Kidney capillary endothelial cell (primary cell): Measurements from ENCODE around the gene CEP162.
"Not testable (repeated sequence)": the region's sequence is repeated elsewhere in the genome, so short reads cannot be mapped to it uniquely, and the experiment has no call there.

Experiments used
- DNase-seq: peaks from one replicate; pipeline ENCODE4 v3.0.0-alpha.2; 2018; ENCODE audit warnings: low spot score

CEP162 gene

DNA sequence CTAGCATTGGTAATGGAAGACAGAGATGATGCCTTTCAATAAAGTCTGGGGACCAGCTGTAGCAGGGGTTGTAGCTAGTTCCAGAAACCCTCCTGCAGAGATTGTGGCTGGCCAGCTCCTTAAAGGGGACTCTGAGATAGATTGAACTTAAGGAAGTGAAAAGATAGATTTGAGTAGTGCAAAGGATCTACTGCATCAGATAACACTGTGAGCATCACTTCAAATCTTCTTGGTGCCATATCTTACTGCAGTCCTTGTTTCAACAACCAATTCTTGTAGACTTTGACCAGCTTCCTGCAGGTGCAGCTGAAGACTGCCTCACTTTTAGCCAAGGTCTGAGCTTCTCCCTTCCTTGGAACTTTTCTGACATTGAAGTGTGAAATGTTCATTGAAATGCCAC is 14.8 kb upstream of the CEP162 start:
- DNase-seq = no peak

DNA sequence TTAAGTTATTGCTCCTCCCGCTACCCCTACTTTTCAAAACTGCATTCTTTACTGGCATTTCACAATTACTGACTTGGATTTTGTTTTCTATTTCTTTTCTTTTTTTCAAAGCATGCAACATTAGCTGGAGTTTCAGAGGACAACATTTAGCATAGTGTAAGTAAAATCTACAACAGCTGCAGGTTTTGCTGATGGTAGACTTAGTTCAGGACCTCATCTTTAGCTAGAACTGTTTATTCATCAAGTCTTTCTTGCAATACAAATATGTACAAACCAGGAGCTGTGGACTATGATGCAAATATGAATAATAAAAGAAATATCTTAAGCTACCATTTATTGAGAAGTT is 728 bp upstream of the CEP162 start:
- DNase-seq = no peak

DNA sequence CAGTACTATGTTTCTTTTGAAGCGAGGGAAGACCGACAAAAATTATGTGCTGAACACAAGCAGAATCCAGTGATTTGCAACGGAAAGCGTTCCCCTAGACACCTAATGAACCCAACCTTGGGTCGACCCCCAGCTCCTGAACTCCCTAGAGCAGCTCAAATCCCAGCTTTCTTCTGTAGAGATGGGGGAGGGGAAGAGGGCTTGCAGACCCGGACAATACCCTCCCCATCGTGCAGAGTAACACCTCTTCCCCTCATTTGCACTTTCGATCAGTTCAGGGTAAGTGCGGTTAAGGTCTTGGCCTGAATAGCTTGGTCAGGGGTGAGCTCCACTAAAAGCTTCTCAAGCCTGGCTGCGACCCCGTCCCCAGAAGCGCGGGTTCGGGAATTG is 404 bp downstream of the CEP162 start:
- DNase-seq = no peak

GRCh38 chr6:84224251-84224650 is 3.2 kb downstream of the CEP162 start:
- DNase-seq = no peak

DNA sequence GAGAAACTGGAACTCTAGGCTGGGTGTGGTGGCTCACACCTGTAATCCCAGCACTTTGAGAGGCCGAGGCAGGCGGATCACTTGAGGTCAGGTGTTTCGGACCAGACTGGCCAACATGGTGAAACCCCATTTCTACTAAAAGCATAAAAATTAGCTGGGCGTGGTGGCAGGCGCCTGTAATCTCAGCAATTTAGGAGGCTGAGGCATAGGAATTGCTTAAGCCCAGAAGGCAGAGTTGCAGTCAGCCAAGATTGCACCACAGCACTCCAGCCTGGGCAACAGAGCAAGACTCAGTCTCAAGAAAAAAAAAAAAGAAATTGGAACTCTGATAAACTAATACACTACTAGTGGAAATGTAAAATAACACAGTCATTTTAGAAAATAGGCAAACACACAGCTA is 3.8 kb downstream of the CEP162 start:
- DNase-seq = not testable (repeated sequence)

DNA sequence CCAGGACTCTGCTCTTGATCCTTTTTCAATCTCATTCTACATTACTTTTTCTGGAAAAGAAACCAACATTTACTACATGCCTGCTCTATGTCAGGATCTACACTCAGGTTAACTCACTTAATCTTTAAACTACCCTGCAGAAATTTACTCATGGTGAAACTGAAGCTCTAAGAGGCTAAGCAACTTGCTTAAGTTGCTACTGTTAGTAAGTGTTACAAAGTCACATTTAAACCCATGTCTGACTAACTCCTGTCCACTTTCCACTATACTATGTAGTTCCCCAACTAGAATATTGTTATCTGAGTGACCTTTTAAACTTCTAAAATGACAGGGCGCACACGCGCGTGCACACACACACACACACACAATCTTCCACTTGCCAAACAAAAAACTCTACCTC is 5.0 kb downstream of the CEP162 start:
- DNase-seq = no peak

GRCh38 chr6:84220809-84221409 is 6.5 kb downstream of the CEP162 start:
- DNase-seq = peak; percentile 50

DNA sequence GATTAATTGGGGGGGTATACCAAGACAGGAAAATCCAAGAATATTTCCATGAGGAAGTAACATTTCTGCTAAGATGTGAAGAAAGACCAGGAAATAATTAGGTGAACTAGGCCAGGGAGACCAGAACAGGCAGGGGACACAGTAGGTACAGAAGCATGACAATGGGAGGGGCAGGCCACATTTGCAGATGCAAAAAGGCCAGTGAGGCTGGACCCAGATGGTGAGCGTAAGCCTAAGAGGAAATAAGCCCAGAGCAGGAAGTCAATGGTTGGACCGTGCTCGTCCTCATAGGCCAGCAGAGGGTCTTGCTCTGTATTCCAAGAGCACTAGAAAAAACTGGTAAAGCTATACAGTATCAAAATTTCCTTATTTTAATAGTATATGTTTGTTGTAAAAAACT is 9.4 kb downstream of the CEP162 start:
- no peak for DNase-seq

GRCh38 chr6:84213217-84213616 is 14.2 kb downstream of the CEP162 start:
- DNase-seq = no peak

- DNase-seq = no peak
These were observed 23.4 kb downstream of the CEP162 start for GRCh38 chr6:84204011-84204410.

DNA sequence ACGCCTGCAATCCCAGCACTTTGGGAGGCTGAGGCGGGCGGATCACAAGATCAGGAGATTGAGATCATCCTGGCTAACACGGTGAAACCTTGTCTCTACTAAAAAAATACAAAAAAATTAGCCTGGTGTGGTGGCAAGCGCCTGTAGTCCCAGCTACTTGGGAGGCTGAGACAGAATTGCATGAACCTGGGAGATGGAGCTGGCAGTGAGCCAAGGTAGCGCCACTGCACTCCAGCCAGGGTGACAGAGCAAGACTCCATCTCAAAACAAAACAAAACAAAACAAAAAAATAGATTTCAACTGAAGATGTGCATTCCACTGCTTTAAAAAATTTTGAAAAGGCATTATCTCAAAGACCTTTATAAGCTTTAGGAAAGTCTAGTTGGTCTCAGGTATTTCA is 27.5 kb downstream of the CEP162 start:
- DNase-seq = not testable (repeated sequence)

DNA sequence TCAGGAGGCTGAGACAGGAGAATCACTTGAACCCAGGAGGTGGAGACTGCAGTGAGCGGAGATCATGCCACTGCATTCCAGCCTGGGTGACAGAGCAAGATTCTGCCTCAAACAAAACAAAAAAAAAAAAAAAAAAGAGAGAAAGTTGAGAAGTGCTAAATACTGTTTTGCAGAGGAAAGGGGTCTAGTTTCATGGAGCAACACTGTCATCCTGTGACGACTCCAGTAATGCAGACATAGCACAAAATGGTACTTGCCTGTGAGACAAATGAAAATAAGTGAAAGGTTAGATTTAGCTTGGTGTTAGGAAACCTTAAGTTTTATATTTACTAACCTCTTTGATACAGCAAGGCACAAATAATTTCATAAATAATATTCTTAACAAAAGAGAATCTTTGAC is 29.7 kb downstream of the CEP162 start:
- DNase-seq = no peak

- DNase-seq = peak; percentile 82
These were observed 34.2 kb downstream of the CEP162 start for GRCh38 chr6:84193114-84193708.

GRCh38 chr6:84191802-84192201 is 35.6 kb downstream of the CEP162 start:
- no peak for DNase-seq

DNA sequence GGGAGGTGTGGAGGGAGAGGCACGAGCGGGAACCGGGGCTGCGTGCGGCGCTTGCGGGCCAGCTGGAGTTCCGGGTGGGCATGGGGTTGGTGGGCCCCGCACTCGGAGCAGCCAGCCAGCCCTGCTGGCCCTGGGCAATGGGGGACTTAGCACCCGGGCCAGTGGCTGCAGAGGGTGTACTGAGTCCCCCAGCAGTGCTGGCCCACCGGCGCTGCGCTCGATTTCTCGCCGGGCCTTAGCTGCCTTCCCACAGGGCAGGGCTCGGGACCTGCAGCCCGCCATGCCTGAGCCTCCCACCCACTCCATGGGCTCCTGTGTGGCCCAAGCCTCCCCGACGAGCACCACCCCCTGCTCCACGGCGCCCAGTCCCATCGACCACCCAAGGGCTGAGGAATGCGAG is 38.1 kb downstream of the CEP162 start:
- DNase-seq = not testable (repeated sequence)

- DNase-seq = no peak
These were observed 44.0 kb downstream of the CEP162 start for GRCh38 chr6:84183430-84183829.

DNA sequence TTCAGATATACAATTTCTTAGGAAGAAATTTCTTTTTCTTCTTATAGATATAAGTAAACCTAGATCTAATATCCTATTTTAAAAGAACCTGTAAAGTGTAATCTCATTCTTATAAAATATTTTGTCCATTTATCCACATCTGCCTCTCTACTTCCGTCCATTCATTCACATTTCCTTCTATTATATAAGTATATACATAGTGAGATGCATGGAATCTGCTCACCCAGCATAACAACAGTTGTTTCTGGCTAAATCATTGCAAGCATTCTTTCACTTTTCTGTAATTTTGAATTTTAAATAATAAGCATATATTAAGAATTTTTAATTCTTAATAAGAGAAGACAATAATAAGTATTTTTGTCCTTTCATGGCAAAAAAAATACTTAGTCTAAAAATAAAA is 45.4 kb downstream of the CEP162 start:
- DNase-seq = peak; percentile 14

DNA sequence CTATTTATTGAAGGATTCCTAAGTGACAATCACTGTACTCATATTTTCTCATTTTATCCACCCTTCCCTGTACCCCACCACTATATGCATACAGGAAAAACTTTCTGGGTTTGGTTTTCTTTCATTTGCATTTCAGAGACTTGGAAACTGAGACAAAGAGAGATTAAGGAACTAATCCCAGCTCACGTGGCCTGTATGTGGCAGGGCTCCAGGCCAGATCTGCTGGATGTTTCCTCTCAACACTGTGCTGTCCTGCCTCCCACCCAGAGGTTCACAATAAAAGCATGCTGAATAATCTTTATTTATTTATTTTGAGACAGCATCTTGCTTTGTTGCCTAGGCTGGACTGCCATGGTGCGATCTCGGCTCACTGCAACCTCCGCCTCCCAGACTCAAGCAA is 50.2 kb downstream of the CEP162 start:
- no peak for DNase-seq

DNA sequence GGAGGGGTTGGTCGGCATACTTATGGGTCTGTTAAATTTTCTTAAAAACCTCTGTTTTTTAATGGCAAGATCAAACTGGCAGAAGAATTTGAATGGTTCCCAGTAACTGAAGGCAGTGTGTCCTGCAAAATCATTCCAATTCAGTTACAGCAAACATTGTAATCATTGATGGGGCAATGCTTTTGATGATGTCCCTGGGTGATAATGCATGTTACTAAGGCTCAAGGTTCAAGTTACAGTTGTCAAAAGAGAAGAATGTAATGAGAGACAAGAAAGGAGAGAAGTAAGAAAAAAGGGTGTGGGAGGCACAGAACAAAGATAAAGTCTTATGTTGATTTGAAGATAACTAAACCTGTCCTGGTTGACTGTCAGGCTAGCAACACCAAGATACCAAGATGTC is 54.9 kb downstream of the CEP162 start:
- no peak for DNase-seq

DNA sequence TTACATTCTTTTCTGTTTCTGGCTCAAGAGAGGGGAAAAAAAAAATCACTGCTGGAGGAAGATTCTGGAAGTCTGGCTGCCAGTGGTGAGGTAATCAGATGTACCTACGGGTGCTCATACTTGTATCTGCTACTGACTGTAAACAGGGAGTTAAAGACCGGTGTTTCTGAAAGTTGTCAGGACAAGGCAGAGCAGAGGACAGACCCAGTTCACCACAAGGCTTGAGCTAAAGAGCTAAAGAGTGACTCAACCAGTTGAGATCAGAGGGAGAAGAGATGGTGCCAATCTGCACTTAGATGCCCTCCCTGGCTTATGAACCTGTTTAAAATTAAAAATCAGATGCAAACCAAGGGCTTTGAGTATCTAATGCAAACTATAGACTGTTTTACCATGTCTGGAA is 55.4 kb downstream of the CEP162 start:
- no peak for DNase-seq

DNA sequence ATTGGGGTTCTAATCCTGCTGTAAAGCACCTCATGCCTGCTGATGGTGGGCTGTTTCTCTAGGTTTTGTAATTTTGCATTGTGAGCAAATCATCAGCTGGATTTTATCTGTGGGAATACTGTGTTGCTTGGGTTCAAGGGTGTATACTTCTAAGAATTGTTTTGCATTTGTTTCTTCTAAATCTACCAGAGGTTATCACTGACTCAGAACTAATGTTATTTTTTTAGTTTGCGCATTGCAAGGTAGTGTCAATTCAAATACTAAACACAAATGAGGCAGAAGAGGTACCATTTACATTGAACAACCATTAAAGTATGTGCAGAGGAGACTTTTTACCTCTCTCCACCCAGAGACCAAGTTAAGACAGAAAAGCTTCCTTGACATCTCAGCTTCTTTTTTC is 60.0 kb downstream of the CEP162 start:
- no peak for DNase-seq

GRCh38 chr6:84166395-84166794 is 61.0 kb downstream of the CEP162 start:
- DNase-seq = no peak

DNA sequence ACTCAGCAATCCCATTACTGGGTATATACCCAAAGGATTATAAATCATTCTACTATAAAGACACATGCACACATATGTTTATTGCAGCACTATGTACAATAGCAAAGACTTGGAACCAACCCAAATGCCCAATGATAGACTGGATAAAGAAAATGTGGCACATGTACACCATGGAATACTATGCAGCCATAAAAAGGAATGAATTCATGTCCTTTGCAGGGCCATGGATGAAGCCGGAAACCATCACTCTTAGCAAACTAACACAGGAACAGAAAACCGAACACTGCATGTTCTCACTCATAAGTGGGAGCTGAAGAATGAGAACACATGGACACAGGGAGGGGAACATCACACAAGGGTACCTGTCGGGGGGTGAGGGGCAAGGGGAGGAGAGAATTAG is 63.1 kb downstream of the CEP162 start:
- DNase-seq = not testable (repeated sequence)

GRCh38 chr6:84161190-84161589 is 66.3 kb downstream of the CEP162 start:
- no peak for DNase-seq

DNA sequence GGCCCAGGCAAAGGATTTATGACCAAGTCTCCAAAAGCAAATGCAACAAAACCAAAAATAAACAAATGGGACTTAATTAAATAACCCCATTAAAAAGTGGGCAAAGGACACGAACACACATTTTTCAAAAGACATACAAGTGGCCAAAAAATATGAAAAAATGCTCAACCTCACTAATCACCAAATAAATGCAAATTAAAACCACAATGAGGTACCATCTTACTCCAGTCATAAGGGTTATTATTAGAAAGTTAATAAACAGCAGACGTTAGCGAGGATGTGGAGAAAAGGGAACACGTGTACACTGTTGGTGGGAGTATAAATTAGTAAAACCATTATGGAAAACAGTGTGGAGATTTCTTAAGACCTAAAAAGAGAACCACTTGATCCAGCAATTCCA is 71.1 kb downstream of the CEP162 start:
- DNase-seq = no peak
